Fibroblast of lung (primary cell): ENCODE data around the gene CLIP2. TPM values are rescaled to one million over a fixed set of nuclear protein-coding genes. Genes with fewer than 3 reads are reported as not detected.
A peak's percentile ranks its signal among the peaks of the same experiment; 100 is the strongest.

ENCODE experiments used
- DNase-seq, 2 donors: peaks; one replicate each; pipeline versions ENCODE4 v3.0.0 to v3.0.0-alpha.2; 2010; ENCODE audit warnings: low read depth in 2 of 2
- H2AFZ ChIP-seq: 2 replicates; pipeline ENCODE4 v1.5.1; 2012; ENCODE audit warnings: low read length, control low read depth, inconsistent platforms
- H3K27ac ChIP-seq: 2 replicates; pipeline ENCODE4 v1.5.1; 2011; ENCODE audit warnings: low read length, control low read depth; ENCODE audit not compliant: insufficient read depth
- H3K27me3 ChIP-seq: 2 replicates; pipeline ENCODE4 v1.5.1; 2011; ENCODE audit warnings: mild to moderate bottlenecking, low read length; ENCODE audit not compliant: control insufficient read depth, insufficient read depth
- H3K36me3 ChIP-seq: 2 replicates; pipeline ENCODE4 v1.5.1; 2011; ENCODE audit warnings: low read length; ENCODE audit not compliant: control insufficient read depth, insufficient read depth
- H3K4me1 ChIP-seq: 2 replicates; pipeline ENCODE4 v1.5.1; 2011; ENCODE audit warnings: low read length; ENCODE audit not compliant: control insufficient read depth, insufficient read depth; ENCODE audit errors: extremely low read depth
- H3K4me2 ChIP-seq: 2 replicates; pipeline ENCODE4 v1.5.1; 2011; ENCODE audit warnings: low read length, control low read depth; ENCODE audit not compliant: insufficient read depth; ENCODE audit errors: extremely low read depth
- H3K4me3 ChIP-seq, 4 experiments: fragments of 200-600 bp in 1 of 4; sonication (generic) in 1 of 4; replicated peaks in 1 of 4; 2 replicates each; pipeline ENCODE4 v1.5.1; 2011 to 2016; ENCODE audit warnings: low read length in 4 of 4, low read depth in 3 of 4, mild to moderate bottlenecking in 3 of 4, control low read depth in 2 of 4, inconsistent platforms in 1 of 4, mixed read lengths in 1 of 4; ENCODE audit not compliant: insufficient read depth in 1 of 4; ENCODE audit errors: control extremely low read depth in 1 of 4
- H3K79me2 ChIP-seq: 2 replicates; pipeline ENCODE4 v1.5.1; 2012; ENCODE audit warnings: mild to moderate bottlenecking, low read length, inconsistent platforms; ENCODE audit not compliant: control insufficient read depth, insufficient read depth
- H3K9ac ChIP-seq: 2 replicates; pipeline ENCODE4 v1.5.1; 2011; ENCODE audit warnings: mild to moderate bottlenecking, low read length, control low read depth; ENCODE audit not compliant: insufficient read depth
- H3K9me3 ChIP-seq: 2 replicates; pipeline ENCODE4 v1.5.1; 2012; ENCODE audit warnings: low read depth, low read length; ENCODE audit not compliant: control insufficient read depth, insufficient read depth
- H4K20me1 ChIP-seq: 2 replicates; pipeline ENCODE4 v1.5.1; 2011; ENCODE audit warnings: low read length; ENCODE audit not compliant: control insufficient read depth, insufficient read depth; ENCODE audit errors: extremely low read depth
- EZH2 ChIP-seq: IDR thresholded peaks from 2 replicates; pipeline ENCODE4 v1.5.1; 2012; ENCODE audit warnings: low read length, control low read depth, mild to moderate bottlenecking; ENCODE audit errors: missing control alignments
- polyA plus RNA-seq, 2 donors: library from polyadenylated mRNA; depleted of rRNA in 1 of 2; stranded (reverse) in 1 of 2; unstranded in 1 of 2; fragments of >200 nt; gene quantifications; 2 replicates each; pipeline ENCODE4 v1.2.1, GENCODE V29; 2011 to 2012; ENCODE audit warnings: missing spikeins in 1 of 2
- total RNA-seq: library from RNA; depleted of rRNA; stranded (reverse); fragments of >200 nt; gene quantifications from 2 replicates; pipeline ENCODE4 v1.2.1, GENCODE V29; 2014
- TF ChIP-seq, protein P1 (sequence below), 2 donors: IDR thresholded peaks in 1 of 2; conservative IDR thresholded peaks in 1 of 2; 1 replicate in 1 of 2; 2 replicates in 1 of 2; pipeline ENCODE4 v1.5.1; 2011 to 2012; ENCODE audit warnings: low read length in 2 of 2, control low read depth in 1 of 2, inconsistent platforms in 1 of 2, low read depth in 1 of 2, mild to moderate bottlenecking in 1 of 2

Gene CLIP2
- total and polyA plus RNA-seq, 2 donors (not counting 1 experiment from before 2014, with no cell fraction given) = 13.1 to 77.8 TPM

- TF ChIP-seq EZH2 = no peak
- TF ChIP-seq, protein P1, sequence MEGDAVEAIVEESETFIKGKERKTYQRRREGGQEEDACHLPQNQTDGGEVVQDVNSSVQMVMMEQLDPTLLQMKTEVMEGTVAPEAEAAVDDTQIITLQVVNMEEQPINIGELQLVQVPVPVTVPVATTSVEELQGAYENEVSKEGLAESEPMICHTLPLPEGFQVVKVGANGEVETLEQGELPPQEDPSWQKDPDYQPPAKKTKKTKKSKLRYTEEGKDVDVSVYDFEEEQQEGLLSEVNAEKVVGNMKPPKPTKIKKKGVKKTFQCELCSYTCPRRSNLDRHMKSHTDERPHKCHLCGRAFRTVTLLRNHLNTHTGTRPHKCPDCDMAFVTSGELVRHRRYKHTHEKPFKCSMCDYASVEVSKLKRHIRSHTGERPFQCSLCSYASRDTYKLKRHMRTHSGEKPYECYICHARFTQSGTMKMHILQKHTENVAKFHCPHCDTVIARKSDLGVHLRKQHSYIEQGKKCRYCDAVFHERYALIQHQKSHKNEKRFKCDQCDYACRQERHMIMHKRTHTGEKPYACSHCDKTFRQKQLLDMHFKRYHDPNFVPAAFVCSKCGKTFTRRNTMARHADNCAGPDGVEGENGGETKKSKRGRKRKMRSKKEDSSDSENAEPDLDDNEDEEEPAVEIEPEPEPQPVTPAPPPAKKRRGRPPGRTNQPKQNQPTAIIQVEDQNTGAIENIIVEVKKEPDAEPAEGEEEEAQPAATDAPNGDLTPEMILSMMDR (conservative IDR thresholded peaks at IDR 0.05 in 1 of 2, IDR thresholded peaks at IDR 0.05 in 1 of 2; ENCODE audit: low read depth in 1 of 2, low read length in 2 of 2) = no peak
- DNase-seq = no peak
- peak overlapping the region; percentile 45 for H3K4me2 ChIP-seq
- H3K9me3 ChIP-seq = no peaks in the 10 kb centered on the region
- H3K36me3 ChIP-seq = no peaks in the 10 kb centered on the region
- no peak overlapping the region for H3K27ac ChIP-seq
- H4K20me1 ChIP-seq = no peaks in the 10 kb centered on the region
- H3K4me1 ChIP-seq = peaks cover 29% of the 10 kb centered on the region
- no peak overlapping the region for H3K9ac ChIP-seq
- H3K79me2 ChIP-seq = peaks cover 65% of the 10 kb centered on the region
- peak overlapping the region in 2 of 4 experiments; percentile 71 to 89 for H3K4me3 ChIP-seq
- no peak overlapping the region for H2AFZ ChIP-seq
- H3K27me3 ChIP-seq = no peaks in the 10 kb centered on the region
Measured at GRCh38 chr7:74291535-74291934, 2.3 kb downstream of the CLIP2 start.

- no peaks in the 10 kb centered on the region for H3K36me3 ChIP-seq
- no peaks in the 10 kb centered on the region for H3K9me3 ChIP-seq
- no peak overlapping the region for H2AFZ ChIP-seq
- no peaks in the 10 kb centered on the region for H4K20me1 ChIP-seq
- TF ChIP-seq EZH2 = no peak
- TF ChIP-seq, protein P1 (conservative IDR thresholded peaks at IDR 0.05 in 1 of 2, IDR thresholded peaks at IDR 0.05 in 1 of 2; ENCODE audit: low read depth in 1 of 2, low read length in 2 of 2) = no peak
- H3K4me1 ChIP-seq = peaks cover 27% of the 10 kb centered on the region
- H3K79me2 ChIP-seq = peaks cover 78% of the 10 kb centered on the region
- no peak overlapping the region for H3K9ac ChIP-seq
- no peak overlapping the region for H3K4me2 ChIP-seq
- H3K27me3 ChIP-seq = no peaks in the 10 kb centered on the region
- no peak overlapping the region for H3K27ac ChIP-seq
- DNase-seq = no peak
- no peak overlapping the region for H3K4me3 ChIP-seq
Measured at GRCh38 chr7:74292757-74293576, 3.8 kb downstream of the CLIP2 start.

GRCh38 chr7:74293577-74293908 lies 4.3 kb downstream of the CLIP2 start:
- no peaks in the 10 kb centered on the region for H4K20me1 ChIP-seq
- no peaks in the 10 kb centered on the region for H3K36me3 ChIP-seq
- H3K27me3 ChIP-seq = no peaks in the 10 kb centered on the region
- H3K79me2 ChIP-seq = peaks cover 78% of the 10 kb centered on the region
- TF ChIP-seq, protein P1 (conservative IDR thresholded peaks at IDR 0.05 in 1 of 2, IDR thresholded peaks at IDR 0.05 in 1 of 2; ENCODE audit: low read depth in 1 of 2, low read length in 2 of 2) = no peak
- no peak for TF ChIP-seq EZH2
- no peak overlapping the region for H2AFZ ChIP-seq
- no peak for DNase-seq
- no peak overlapping the region for H3K4me3 ChIP-seq
- H3K27ac ChIP-seq = no peak overlapping the region
- no peak overlapping the region for H3K4me2 ChIP-seq
- H3K9ac ChIP-seq = no peak overlapping the region
- H3K9me3 ChIP-seq = no peaks in the 10 kb centered on the region
- H3K4me1 ChIP-seq = peaks cover 23% of the 10 kb centered on the region
